ENCODE data around the gene WNT8B.

The WNT8B gene, protein sequence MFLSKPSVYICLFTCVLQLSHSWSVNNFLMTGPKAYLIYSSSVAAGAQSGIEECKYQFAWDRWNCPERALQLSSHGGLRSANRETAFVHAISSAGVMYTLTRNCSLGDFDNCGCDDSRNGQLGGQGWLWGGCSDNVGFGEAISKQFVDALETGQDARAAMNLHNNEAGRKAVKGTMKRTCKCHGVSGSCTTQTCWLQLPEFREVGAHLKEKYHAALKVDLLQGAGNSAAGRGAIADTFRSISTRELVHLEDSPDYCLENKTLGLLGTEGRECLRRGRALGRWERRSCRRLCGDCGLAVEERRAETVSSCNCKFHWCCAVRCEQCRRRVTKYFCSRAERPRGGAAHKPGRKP

DNA sequence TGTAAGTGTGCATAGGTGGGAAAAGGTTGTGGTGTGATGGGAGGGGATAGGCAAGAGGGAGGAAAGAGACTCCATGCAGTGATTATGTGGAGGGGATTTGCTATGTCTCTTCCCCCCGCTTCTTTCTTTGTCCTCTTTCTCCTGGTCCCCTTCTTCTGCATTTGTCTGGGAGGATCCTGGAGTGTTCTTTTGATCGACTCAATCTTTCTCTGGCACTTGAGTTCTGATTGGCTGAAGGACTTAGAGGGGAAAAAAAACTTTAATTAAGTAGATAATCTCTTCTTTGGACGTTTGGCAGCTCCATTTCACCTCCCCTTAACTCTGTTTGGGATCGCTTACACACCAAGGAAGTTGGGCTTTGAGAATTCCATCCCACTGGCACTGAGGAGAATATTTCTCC is at the start of gene WNT8B:
TSS of gene WNT8B (plus strand) at position 301 of the 400 bp plus-strand sequence. CDS start 160 bp downstream, outside the sequence.
- DNase-seq, result no peak

DNA sequence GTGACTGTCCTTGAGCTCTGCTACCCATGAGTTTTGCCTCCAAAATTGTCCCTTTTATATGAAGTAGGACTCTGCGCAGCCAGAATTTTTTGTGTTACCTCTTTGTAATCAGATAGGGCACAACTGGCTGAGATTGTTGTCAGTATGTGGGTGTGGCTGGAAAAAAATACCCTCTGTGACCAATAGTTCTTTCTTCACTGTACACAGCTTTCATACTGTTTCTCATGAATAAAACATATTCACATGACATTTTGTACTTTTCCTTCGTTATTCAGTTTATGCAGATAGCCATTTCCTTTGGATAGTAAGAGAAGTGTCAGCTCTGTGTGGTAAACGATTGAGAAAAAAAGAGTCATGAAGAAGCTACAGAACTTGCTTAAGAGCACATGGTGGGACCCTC is 49.6 kb upstream of the WNT8B start:
- DNase-seq, result no peak

DNA sequence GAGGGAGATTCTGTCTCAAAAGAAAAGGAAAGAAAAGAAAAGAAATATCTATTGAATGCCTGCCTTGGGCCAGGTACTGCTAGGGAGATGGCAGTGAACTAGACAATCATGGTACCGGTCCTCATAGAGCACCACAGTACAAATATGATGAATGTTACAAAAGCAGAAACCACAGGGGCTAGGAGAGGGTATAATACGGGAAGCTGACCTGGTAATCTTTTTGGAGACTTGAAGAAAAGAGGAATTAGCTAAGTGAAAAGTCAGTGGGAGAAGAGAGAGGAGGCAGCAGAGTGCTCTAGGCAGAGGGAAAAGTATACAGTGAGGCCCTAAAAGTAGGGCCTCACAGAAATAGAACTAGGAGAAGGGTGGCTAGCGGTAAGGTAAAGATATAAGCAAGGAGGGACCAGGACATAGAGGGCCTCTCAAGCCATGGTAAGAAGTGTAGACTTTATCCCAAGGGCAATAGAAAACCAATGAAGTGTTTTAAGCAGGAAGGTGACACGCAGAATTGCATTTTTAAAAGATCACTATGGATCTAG is 42.8 kb upstream of the WNT8B start:
- DNase-seq, result no peak

DNA sequence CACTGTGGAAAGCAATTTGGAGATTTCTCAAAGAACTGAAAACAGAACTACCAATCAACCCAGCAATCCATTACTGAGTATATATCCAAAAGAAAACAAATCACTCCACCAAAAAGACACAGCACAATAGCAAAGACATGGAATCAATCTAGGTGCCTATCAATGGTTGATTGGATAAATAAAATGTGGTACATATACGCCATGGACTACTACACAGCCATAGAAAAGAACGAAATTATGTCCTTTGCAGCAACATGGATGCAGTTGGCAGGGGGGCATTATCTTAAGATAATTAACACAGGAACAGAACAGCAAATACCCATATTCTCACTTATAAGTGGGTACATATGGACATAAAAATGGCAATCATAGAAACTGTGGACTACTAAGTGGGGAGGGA is 35.4 kb upstream of the WNT8B start:
- DNase-seq, result no peak

DNA sequence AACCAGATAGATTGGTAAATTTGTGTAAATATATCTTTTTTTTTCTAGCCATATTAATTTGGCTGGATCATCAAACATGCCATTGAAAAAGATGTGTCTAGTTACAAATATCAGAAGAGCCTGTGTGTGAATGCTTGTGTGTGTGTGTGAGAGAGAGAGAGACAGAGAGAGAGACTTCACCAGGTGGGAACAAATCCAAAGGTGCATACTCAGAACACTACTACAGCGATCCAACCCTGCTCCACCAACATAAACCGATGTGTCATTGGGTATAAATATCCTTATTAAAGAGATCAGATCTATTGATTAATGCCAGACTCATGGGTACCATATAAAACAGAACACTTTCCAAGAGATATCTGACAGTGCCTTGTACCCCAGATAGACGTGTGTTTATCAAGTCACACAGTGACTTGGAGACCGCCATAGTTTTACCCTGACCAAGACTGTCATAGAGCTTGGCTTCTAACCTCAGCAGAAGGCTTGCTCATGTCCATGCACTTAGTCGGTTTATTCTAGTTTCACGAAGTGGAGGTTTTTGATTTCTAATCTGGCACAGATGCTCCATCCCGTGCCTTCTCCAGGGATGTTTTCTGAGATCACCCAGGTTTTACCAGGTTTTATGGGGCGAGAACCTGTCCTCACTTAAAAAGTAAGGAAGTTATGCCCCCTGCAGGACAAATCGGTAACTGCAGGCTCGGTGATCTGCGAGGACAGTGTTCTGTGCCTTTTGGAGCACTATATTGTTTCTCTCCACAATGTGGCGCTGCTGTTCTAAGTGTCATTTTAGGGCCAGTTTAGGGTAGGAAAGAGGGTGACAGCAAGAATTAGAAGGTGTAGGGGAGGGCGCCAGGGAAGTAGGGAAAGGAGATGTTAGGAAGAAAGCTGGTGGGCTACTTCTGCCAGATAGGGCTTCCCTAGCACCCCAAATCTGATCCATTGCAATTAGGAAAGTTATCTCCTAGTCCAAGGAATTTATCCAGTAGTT is 29.3 kb upstream of the WNT8B start:
- DNase-seq, result peak; percentile 98

DNA sequence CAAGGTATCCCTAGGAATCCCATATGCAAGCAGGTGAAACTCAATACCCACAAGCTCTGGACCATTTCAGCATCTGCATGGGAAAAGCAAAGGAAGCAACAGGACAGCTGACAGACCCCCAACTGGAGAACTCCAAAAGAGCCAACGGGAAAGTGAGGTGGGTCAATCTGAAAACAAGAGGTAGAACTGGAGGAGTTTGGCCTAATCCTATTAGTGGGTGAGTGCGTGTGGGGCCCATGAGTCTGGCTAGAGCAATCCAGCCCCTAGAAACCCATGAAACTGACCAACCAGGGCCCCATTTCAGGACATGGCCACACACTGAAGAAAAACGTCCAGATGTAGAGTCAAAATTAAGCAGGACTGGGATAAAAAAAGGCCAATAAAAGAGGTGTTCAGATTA is 26.6 kb upstream of the WNT8B start:
- DNase-seq, result no peak

DNA sequence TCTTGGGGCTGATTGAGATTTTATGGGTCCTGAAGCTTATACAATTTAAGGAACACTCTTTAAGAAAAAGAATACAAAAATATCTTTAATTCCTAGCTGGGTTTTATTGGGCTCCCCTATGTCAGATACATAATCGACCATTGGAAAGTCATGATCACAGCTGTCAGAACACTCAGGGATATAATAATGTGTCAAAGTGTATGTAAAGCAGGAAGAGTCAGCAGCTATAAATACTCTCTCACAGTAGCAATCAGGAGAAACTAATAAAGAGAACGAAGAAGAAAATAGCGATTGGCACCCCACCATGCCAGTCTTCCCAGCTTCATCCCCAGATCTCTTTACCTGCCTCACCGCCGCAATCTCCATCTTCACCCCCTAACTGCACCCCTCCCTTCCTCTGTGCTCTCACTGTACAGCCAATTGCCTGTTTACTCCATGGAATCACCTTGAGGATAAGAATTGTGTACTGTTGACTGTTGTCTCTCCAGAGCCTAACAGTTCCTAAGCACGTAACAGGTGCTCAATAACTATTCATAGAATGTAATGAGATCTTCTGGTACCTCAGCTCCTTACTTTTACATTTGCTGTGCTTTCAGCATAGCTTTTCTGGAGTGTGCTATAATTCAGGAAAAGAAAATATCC is 24.0 kb upstream of the WNT8B start:
- no peak for DNase-seq

DNA sequence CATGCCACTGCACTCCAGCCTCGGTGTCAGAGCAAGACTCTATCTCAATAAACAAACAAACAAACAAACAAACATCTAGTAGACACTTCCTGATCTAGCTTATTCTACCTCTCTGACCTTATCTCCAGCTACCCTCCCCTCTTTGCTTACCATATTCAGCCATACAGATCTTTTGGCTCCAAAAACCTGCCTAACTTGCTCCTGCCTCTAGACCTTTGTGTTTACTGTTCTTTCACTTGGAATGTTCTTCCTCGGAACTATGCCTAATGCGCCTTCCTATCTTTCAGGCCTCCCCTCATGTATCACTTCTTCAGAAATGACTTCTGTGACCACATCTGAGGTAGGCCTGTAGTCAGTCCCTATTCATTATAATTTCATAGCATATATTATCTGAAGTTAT is 20.3 kb upstream of the WNT8B start:
- no peak for DNase-seq

DNA sequence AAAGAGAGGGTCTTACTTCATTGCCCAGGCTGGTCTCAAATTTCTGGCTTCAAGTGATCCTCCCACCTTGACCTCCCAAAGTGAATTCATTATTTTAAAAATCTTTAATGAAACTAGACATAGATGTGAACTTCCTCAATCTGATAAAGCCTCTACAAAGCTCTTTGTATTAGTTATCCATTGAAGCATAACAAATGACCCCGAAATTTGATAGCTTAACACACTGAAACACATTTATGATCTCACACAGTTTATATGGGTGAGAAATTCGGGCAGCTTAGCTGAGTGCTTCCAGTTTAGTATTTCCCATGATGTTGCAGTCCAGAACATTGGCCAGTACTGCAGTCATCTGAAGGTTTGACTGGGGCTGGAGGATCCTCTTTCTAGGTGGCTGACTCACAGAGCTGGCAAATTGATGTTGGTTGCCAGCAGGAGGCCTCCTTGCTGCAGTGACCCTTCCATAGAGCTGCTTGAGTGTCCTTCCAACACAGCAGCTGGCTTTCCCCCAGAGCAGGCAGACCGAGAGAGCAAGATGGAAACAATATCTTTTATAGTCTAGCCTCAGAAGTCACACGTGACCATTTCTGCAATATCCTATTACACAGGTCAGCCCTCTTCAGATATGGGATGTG is 16.6 kb upstream of the WNT8B start:
- DNase-seq, result no peak

DNA sequence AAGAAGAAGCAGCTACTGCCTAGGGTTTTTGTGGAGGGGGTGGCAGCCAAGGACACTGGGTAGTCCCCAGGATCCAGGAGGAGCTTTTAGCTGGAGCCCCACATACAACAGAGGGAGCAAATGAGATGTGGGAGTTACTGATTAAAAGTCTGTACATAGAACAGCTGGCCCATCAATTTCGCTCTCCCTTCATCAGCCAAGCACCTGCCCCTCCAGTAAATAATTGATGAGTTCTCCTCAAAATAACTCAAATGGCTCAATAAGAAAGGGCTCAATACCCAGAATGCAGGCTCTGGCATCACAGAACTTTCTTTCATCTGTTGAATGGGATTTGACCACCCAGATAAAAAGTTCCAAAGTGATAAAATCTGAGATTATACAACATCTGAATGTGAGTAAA is 15.1 kb upstream of the WNT8B start:
- no peak for DNase-seq

DNA sequence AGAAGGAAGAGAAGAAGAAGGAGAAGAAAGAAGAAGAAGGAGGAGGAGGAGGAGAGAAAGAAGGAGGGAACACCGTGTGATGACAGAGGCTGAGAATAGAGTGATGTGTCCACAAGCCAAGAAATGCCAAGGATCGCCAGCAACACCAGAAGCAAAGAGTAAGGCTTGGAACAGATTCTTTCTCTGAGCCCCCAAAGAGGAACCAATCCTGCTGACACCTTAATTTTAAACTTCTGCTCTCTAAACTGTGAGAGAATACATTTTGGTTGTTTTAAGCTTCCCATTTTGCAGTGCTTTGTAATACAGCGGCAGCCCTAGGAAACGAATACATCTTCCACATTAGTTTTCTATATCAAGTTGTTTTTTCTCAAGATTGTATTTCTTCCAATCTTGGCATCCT is 13.9 kb upstream of the WNT8B start:
- DNase-seq, result no peak

DNA sequence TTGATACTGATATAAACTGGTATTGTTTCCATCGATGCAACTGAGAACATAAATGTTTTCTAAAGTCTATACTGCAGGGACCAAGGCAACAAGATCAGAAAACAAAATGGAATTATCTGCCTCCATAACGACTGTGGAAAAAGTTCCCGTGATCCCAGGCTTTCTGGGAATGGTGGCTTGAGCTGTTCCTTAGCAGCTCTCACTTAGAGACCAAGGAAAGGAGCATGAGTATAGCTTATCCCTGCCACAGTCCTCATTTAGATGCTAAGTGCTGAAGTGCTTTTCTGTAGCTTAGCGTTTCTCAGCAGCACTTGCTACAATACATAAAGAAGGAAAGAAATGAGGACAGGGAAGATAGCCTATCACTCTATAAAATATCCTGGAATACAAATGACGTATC is 5.5 kb downstream of the WNT8B start:
- no peak for DNase-seq

DNA sequence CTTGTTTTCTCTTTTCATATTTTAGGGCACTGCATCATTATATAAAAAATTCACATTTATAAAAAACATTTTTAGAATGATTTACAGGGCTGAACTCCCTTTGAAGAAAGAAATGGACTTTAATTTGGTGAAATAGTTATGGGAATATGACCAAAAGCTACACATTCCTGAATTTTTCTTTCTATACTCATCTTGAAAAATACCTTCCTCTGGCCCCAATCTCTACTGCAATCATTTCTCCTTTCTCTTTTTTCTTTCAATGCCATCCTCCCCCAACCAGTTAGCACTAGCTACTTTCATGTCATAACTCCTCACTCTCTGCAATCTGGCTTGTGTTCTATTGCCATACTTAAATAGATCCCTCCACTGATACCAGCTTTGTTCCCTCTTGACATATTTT is 6.2 kb downstream of the WNT8B start:
- DNase-seq, result no peak

DNA sequence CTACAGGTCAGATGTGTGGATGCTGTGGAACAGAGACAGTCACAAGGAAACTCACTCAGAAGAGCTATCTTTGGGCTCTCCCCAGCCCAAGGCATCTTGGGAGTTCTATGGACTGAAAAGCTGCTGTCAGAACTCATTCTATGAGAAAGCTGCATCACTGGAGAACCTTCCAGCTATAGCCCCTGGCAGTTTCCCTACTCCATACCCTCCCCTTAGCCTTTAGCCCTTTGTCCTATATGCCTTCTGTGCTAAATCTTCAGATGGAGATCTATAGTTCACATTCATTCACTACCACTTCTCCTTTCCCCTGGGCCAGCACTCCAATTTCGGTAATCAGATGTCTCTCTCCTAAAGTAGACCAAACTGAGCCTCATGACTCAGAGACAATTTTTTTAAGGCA is 6.9 kb downstream of the WNT8B start:
- no peak for DNase-seq

DNA sequence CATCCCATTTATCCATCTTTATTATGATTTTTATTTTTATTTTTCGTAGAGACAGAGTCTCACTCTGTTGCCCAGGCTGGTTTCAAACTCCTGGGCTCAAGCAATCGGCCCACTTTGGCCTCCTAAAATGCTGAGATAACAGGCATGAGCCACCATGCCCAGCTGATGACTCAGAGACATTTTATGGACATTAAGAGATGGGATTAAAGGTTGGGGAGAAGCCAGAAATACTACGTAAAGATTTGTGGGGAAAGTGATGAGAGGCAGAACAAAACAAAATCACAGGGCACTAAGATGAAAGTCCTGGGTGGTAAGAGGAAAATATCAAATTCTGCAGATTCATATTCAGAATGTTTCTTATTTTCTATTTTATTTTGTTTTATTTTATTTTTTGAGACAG is 7.6 kb downstream of the WNT8B start:
- DNase-seq, result no peak

DNA sequence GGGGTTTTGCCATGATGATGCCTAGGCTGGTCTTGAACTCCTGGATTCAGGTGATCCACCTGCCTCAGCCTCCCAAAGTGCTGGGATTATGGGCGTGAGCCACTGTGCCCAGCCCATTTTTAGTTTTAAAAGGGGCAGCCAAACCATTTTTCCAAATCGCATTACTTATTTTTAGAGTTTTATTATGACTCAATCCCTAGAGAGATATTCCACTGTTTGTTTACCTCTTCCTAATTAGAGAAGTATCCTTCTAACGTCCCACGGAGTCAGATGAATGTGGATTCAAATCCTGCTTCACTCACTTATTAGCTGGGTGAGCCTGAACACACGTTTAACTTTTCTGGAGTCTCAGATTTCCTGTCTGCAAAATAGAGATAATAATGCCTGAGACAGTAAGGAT is 15.2 kb downstream of the WNT8B start:
- DNase-seq, result no peak

DNA sequence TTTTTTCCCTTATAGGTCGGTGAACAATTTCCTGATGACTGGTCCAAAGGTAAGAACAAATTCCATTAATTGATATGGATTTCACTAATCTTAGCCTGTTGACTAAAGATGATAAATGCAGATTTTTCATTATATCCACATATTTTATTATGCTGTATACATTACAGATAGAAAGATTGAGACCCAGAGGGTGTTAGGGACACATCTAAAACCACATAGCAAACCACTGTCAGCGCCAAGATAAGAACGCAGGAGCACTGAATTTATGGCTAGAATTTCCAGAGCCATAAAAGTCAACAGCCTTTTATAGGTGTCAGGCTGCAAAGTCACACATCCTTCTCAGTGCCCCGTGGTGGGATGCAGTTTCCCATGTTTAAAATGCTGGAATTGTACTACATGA is 16.2 kb downstream of the WNT8B start:
- DNase-seq, result no peak

DNA sequence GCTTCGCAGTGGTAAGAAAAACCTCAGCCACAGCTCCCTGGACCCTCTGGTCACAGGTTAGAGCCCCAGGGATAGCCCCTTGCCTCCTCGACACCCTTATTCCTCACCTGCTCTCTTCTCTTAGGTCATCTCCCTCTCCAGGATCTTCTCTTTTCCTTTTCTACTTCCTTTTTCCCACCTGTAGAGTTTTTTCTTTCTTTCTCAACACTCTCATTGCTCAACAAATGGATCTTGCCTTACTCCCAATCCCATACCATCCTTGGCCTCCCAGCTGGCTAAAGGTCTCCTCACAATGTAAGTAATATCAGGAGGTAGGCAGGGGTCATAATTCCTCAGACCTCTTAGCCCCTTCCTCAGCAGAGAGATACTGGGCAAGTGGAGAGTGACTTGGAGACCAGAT is 17.2 kb downstream of the WNT8B start:
- DNase-seq, result no peak

DNA sequence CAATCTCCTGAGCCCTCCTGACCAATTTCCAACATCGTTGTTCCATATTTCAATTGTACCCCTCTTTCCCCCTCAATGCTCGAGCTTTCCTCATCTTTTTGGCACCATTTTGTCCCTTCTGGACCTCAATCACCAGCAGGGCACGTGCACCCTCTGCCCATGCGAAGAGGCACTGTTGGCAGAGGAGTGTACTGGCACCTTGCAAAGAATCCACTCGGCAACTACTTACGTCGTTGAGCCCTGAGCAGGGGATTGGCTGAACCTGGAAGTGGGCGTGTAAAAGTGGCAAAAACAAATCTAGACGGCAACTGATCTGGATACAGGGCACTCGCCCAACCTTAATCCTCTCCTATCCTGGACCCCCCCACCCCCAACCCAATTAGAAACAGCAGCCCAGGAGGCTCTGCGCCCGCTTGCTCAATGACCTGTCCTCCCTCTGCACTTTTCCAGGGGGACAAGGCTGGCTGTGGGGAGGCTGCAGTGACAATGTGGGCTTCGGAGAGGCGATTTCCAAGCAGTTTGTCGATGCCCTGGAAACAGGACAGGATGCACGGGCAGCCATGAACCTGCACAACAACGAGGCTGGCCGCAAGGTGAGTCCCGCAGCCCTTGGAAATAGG is 18.8 kb downstream of the WNT8B start:
- DNase-seq, result peak; percentile 88

DNA sequence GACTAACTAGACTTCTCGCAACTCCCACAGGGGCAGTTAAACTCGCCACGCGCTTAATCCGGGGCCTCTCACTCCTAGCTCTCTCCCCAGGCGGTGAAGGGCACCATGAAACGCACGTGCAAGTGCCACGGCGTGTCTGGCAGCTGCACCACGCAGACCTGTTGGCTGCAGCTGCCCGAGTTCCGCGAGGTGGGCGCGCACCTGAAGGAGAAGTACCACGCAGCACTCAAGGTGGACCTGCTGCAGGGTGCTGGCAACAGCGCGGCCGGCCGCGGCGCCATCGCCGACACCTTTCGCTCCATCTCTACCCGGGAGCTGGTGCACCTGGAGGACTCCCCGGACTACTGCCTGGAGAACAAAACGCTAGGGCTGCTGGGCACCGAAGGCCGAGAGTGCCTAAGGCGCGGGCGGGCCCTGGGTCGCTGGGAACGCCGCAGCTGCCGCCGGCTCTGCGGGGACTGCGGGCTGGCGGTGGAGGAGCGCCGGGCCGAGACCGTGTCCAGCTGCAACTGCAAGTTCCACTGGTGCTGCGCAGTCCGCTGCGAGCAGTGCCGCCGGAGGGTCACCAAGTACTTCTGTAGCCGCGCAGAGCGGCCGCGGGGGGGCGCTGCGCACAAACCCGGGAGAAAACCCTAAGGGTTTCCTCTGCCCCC is 19.5 kb downstream of the WNT8B start:
- peak; percentile 66 for DNase-seq

DNA sequence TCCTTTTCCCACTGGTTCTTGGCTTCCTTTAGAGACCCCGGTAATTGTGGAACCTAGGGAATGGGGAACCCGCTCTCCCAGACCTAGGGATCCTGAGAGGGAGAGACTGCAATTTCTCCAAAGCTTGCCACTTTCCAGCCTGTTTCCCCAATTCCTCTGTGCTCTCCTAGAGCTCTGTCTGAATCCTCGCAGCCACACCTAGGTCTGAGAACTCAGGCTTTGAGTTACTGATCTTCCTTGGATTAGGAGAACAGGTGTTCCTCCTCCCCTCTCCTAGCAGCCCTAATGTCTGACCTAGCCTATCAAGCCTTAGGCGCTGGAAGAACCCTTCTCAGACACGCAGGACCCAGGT is 20.0 kb downstream of the WNT8B start:
- no peak for DNase-seq

All from activated gamma-delta T cell treated with Interleukin-2 at 50 U/mL for 16 hours (primary cell).